ENCODE results near the gene APOBEC4. TPM values are rescaled to one million over a fixed set of nuclear protein-coding genes. Genes with fewer than 3 reads are reported as not detected.

APOBEC4 gene
- total RNA-seq, 1 donor from 2014 or later = not detected

GRCh38 chr1:183622884-183623785, 30.0 kb downstream of the APOBEC4 start:
- H3K4me3 ChIP-seq = no peak overlapping the region
- no peaks in the 10 kb centered on the region for H3K4me1 ChIP-seq
- Mint-ChIP-seq H3K27ac (no peak overlapping the region), H3K4me3 (no peak overlapping the region), H3K9me3 (no peaks in the 10 kb centered on the region), H3K36me3 (peaks cover under 1% of the 10 kb centered on the region), H3K27me3 (ENCODE audit: insufficient read depth, low read depth) (no peaks in the 10 kb centered on the region), H3K4me1 (no peaks in the 10 kb centered on the region)
- no peaks in the 10 kb centered on the region for H4K20me1 ChIP-seq (ENCODE audit: low read depth)
- H3K4me2 ChIP-seq = no peak overlapping the region
- H3K9me3 ChIP-seq (ENCODE audit: low read depth) = no peaks in the 10 kb centered on the region
- DNase-seq (ENCODE audit: low spot score) = peak; percentile 71
- peaks cover 9% of the 10 kb centered on the region for H3K36me3 ChIP-seq
- no peak overlapping the region for H3K9ac ChIP-seq
- H3K27me3 ChIP-seq = no peaks in the 10 kb centered on the region
- no peak overlapping the region for H3K27ac ChIP-seq
- no peak overlapping the region for H2AFZ ChIP-seq (replicated peaks)
- no peaks in the 10 kb centered on the region for H3K79me2 ChIP-seq (ENCODE audit: low read depth)
- peaks cover 19% of the 10 kb centered on the region for H3F3A ChIP-seq (ENCODE audit: low read depth)
- peak; percentile 83 for TF ChIP-seq CTCF (IDR thresholded peaks at IDR 0.05)
- TF ChIP-seq EZH2phosphoT487 (IDR thresholded peaks at IDR 0.05) = no peak
- TF ChIP-seq EZH2 (IDR thresholded peaks at IDR 0.05) = no peak

GRCh38 chr1:183622013-183622412, 31.1 kb downstream of the APOBEC4 start:
- Histone ChIP-seq H2AFZ (replicated peaks) (no peak overlapping the region), H3K27ac (no peak overlapping the region), H3K27me3 (no peaks in the 10 kb centered on the region), H3K9me3 (ENCODE audit: low read depth) (no peaks in the 10 kb centered on the region), H3F3A (ENCODE audit: low read depth) (peaks cover 19% of the 10 kb centered on the region), H3K79me2 (ENCODE audit: low read depth) (no peaks in the 10 kb centered on the region), H4K20me1 (ENCODE audit: low read depth) (no peaks in the 10 kb centered on the region), H3K36me3 (peaks cover 2% of the 10 kb centered on the region), H3K4me3 (no peak overlapping the region), H3K4me2 (no peak overlapping the region), H3K4me1 (no peaks in the 10 kb centered on the region), H3K9ac (no peak overlapping the region)
- H3K36me3 Mint-ChIP-seq = no peaks in the 10 kb centered on the region
- no peak overlapping the region for H3K27ac Mint-ChIP-seq
- no peaks in the 10 kb centered on the region for H3K4me1 Mint-ChIP-seq
- H3K4me3 Mint-ChIP-seq = no peak overlapping the region
- H3K9me3 Mint-ChIP-seq = no peaks in the 10 kb centered on the region
- TF ChIP-seq EZH2phosphoT487 (IDR thresholded peaks at IDR 0.05) (no peak), EZH2 (IDR thresholded peaks at IDR 0.05) (no peak), CTCF (IDR thresholded peaks at IDR 0.05) (no peak)
- DNase-seq (ENCODE audit: low spot score) = no peak
- H3K27me3 Mint-ChIP-seq (ENCODE audit: insufficient read depth, low read depth) = no peaks in the 10 kb centered on the region

GRCh38 chr1:183620311-183620710, 32.8 kb downstream of the APOBEC4 start:
- Mint-ChIP-seq H3K4me3 (no peak overlapping the region), H3K36me3 (no peaks in the 10 kb centered on the region), H3K4me1 (no peaks in the 10 kb centered on the region), H3K9me3 (no peaks in the 10 kb centered on the region), H3K27me3 (ENCODE audit: insufficient read depth, low read depth) (no peaks in the 10 kb centered on the region), H3K27ac (no peak overlapping the region)
- Histone ChIP-seq H3K27me3 (no peaks in the 10 kb centered on the region), H3K79me2 (ENCODE audit: low read depth) (no peaks in the 10 kb centered on the region), H3K4me1 (no peaks in the 10 kb centered on the region), H3K9me3 (ENCODE audit: low read depth) (no peaks in the 10 kb centered on the region), H2AFZ (replicated peaks) (no peak overlapping the region), H3F3A (ENCODE audit: low read depth) (peaks cover 16% of the 10 kb centered on the region), H3K27ac (no peak overlapping the region), H4K20me1 (ENCODE audit: low read depth) (no peaks in the 10 kb centered on the region), H3K36me3 (no peaks in the 10 kb centered on the region), H3K4me3 (no peak overlapping the region), H3K4me2 (no peak overlapping the region), H3K9ac (no peak overlapping the region)
- no peak for DNase-seq (ENCODE audit: low spot score)
- no peak for TF ChIP-seq EZH2 (IDR thresholded peaks at IDR 0.05)
- no peak for TF ChIP-seq EZH2phosphoT487 (IDR thresholded peaks at IDR 0.05)
- TF ChIP-seq CTCF (IDR thresholded peaks at IDR 0.05) = no peak

Measured in neural progenitor cell (in vitro differentiated cells).